ENCODE measurements around the gene PAK5. TPM values are rescaled to one million over a fixed set of nuclear protein-coding genes. Genes with fewer than 3 reads are reported as not detected.

Gene PAK5
- total RNA-seq, 2 donors from 2014 or later = 0.22 to 0.42 TPM

GRCh38 chr20:9711872-9712271 is 127.0 kb downstream of the PAK5 start:
- Mint-ChIP-seq H3K27me3 (ENCODE audit: insufficient read depth) (peaks cover 4% of the 10 kb centered on the region), H3K4me3 (no peak overlapping the region), H3K36me3 (ENCODE audit: low read depth) (no peaks in the 10 kb centered on the region), H3K9me3 (no peaks in the 10 kb centered on the region), H3K4me1 (no peaks in the 10 kb centered on the region), H3K27ac (no peak overlapping the region)
- Histone ChIP-seq H3K4me1 (ENCODE audit: control insufficient read depth, insufficient read depth, low read length) (no peaks in the 10 kb centered on the region), H3K9me3 (ENCODE audit: control insufficient read depth, low read length) (no peaks in the 10 kb centered on the region), H3K4me3 (ENCODE audit: low read length) (no peak overlapping the region), H3K36me3 (ENCODE audit: control insufficient read depth, insufficient read depth, low read length) (no peaks in the 10 kb centered on the region), H3K27me3 (ENCODE audit: control insufficient read depth, insufficient read depth, low read length, poor library complexity, severe bottlenecking) (no peaks in the 10 kb centered on the region), H3K9ac (ENCODE audit: extremely low read depth, low read length, poor library complexity, severe bottlenecking) (no peak overlapping the region), H3K27ac (ENCODE audit: low read depth, low read length) (no peak overlapping the region)
- no peak for TF ChIP-seq CTCF (conservative IDR thresholded peaks at IDR 0.05)
- no peak for DNase-seq
- WGBS, 2 experiments (ENCODE audit: insufficient coverage in 1 of 2, insufficient read length in 1 of 2) = 89% methylated on average over 2 of the region's 2 CpGs; no CpG with 5 or more reads in 1 of the 2 experiments

DNA sequence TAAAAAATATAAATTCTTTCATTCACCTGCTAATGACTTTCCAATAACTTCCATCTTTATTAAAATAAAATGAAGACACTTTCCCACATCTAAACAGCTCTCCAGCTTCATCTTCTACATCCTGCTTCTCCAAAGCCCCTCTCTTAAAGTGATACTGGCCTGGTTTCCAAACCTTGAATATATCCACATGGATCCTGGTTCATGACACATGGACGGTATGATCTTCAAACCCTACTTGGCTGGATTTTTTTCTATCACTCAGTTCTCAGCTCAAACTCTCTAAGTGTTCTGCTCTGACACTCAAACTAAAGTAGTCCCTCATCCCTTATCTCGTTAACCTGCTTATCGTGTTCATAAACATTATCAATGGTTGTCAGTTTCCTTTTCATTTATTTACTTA is 128.2 kb downstream of the PAK5 start:
- 83 to 87% methylated on average over 3 of the region's 3 CpGs for WGBS, 2 experiments (ENCODE audit: insufficient coverage in 1 of 2, insufficient read length in 1 of 2)
- no peak for TF ChIP-seq CTCF (conservative IDR thresholded peaks at IDR 0.05)
- no peak overlapping the region for H3K4me3 Mint-ChIP-seq

DNA sequence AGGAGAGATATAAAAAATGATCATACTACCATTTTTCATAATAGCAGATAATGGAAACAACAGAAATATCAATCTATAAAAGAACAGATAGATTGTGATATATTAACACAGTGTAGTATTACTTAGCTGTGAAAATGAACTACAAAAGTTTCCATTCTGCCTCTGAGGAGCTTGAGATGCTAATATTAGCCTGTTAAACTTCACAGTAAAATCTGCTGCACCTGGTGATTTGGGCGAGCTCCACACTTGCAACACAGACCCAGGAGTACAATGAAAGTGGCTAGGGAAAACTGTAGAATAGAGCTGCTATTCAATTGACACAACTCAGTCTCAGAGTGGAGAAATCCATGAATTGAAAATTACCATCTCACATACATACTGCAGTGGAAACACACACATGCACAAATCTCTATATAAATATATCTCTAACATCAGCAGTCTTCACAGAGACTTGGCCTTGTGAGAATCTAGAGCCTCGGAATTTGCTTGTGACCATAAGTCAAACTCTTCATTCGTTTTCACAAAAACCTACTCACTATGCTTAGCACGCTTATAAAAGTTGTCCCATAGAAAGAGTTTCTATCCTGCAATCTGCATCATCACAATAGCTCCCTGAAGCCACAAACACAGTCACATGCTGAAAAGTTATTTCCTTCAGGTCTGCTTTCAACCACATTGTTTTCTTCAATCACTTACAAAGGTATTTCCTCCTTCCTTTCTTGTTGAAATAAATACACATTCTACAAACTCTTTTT is 133.0 kb downstream of the PAK5 start:
- no peak for TF ChIP-seq CTCF (conservative IDR thresholded peaks at IDR 0.05)
- no peak overlapping the region for H3K4me3 Mint-ChIP-seq
- no peak for DNase-seq
- Histone ChIP-seq H3K27me3 (ENCODE audit: control insufficient read depth, insufficient read depth, low read length, poor library complexity, severe bottlenecking) (no peaks in the 10 kb centered on the region), H3K36me3 (ENCODE audit: control insufficient read depth, insufficient read depth, low read length) (no peaks in the 10 kb centered on the region), H3K9me3 (ENCODE audit: control insufficient read depth, low read length) (no peaks in the 10 kb centered on the region), H3K4me1 (ENCODE audit: control insufficient read depth, insufficient read depth, low read length) (no peaks in the 10 kb centered on the region), H3K9ac (ENCODE audit: extremely low read depth, low read length, poor library complexity, severe bottlenecking) (no peak overlapping the region), H3K4me3 (ENCODE audit: low read length) (no peak overlapping the region), H3K27ac (ENCODE audit: low read depth, low read length) (no peak overlapping the region)
- no peaks in the 10 kb centered on the region for H3K36me3 Mint-ChIP-seq (ENCODE audit: low read depth)
- 83 to 86% methylated on average over 3 to 4 of the region's 4 CpGs for WGBS, 2 experiments (ENCODE audit: insufficient coverage in 1 of 2, insufficient read length in 1 of 2)
- no peak overlapping the region for H3K27ac Mint-ChIP-seq
- H3K9me3 Mint-ChIP-seq = no peaks in the 10 kb centered on the region
- H3K27me3 Mint-ChIP-seq (ENCODE audit: insufficient read depth) = no peaks in the 10 kb centered on the region
- no peaks in the 10 kb centered on the region for H3K4me1 Mint-ChIP-seq

More for the DNA sequence above, 128.2 kb downstream of the PAK5 start:
- H3K4me3 ChIP-seq (ENCODE audit: low read length) = no peak overlapping the region
- H3K4me1 ChIP-seq (ENCODE audit: control insufficient read depth, insufficient read depth, low read length) = no peaks in the 10 kb centered on the region
- H3K36me3 ChIP-seq (ENCODE audit: control insufficient read depth, insufficient read depth, low read length) = no peaks in the 10 kb centered on the region
- Mint-ChIP-seq H3K27me3 (ENCODE audit: insufficient read depth) (peaks cover 4% of the 10 kb centered on the region), H3K36me3 (ENCODE audit: low read depth) (no peaks in the 10 kb centered on the region), H3K27ac (no peak overlapping the region), H3K4me1 (no peaks in the 10 kb centered on the region), H3K9me3 (no peaks in the 10 kb centered on the region)
- H3K9ac ChIP-seq (ENCODE audit: extremely low read depth, low read length, poor library complexity, severe bottlenecking) = no peak overlapping the region
- no peak overlapping the region for H3K27ac ChIP-seq (ENCODE audit: low read depth, low read length)
- H3K9me3 ChIP-seq (ENCODE audit: control insufficient read depth, low read length) = no peaks in the 10 kb centered on the region
- no peak for DNase-seq
- H3K27me3 ChIP-seq (ENCODE audit: control insufficient read depth, insufficient read depth, low read length, poor library complexity, severe bottlenecking) = no peaks in the 10 kb centered on the region
